GM12873 (cell line): Measurements from ENCODE around the gene FKBP15.
A peak's percentile ranks its signal among the peaks of the same experiment; 100 is the strongest.

Experiments used
- TF ChIP-seq, protein P1 (sequence below): IDR thresholded peaks from 2 replicates; pipeline ENCODE4 v1.5.1; 2012; ENCODE audit warnings: low read depth, mild to moderate bottlenecking, moderate library complexity, low read length, control low read depth; ENCODE audit not compliant: insufficient read depth; ENCODE audit errors: missing control alignments

Gene FKBP15

DNA sequence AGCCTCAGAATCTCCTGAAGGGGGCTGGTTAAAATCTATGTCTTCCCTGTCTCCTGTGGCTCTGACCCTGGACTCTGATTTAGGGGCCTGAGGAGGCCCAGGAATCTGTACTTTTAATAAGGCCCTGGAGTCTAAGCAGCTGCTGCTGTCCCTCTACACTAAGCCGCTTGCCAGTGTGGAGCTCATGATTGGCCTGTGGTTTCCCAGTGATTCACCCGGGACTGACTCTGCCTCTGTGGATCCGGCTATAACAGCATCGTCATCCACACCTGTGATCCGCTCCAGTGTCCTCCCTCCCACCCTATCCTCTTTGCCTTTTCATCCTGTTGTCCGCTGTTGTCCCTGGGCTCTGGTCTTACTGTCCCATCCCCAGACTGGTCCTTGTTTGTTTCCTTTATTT lies 66.6 kb downstream of the FKBP15 start:
- TF ChIP-seq, protein P1, sequence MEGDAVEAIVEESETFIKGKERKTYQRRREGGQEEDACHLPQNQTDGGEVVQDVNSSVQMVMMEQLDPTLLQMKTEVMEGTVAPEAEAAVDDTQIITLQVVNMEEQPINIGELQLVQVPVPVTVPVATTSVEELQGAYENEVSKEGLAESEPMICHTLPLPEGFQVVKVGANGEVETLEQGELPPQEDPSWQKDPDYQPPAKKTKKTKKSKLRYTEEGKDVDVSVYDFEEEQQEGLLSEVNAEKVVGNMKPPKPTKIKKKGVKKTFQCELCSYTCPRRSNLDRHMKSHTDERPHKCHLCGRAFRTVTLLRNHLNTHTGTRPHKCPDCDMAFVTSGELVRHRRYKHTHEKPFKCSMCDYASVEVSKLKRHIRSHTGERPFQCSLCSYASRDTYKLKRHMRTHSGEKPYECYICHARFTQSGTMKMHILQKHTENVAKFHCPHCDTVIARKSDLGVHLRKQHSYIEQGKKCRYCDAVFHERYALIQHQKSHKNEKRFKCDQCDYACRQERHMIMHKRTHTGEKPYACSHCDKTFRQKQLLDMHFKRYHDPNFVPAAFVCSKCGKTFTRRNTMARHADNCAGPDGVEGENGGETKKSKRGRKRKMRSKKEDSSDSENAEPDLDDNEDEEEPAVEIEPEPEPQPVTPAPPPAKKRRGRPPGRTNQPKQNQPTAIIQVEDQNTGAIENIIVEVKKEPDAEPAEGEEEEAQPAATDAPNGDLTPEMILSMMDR: no peak

DNA sequence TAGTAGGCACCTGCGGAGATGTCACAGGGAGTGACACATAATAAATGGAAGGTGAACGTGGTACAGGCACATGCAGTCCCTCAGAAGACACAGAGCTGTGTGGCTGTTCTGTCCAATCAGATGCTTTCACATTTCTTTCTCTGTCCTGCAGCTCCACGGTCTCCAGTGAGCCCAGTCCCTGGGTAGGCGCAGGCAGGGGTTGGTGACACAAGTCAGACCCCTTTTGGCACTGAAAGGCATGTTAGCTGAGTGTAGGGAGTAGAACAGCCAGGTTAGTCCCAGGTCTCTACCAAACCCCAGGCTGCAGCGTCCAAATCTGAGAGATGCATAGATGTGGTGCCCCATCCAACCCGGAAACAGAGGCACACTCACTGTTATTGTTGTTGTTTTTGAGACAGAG lies 67.5 kb downstream of the FKBP15 start:
- TF ChIP-seq, protein P1: no peak

DNA sequence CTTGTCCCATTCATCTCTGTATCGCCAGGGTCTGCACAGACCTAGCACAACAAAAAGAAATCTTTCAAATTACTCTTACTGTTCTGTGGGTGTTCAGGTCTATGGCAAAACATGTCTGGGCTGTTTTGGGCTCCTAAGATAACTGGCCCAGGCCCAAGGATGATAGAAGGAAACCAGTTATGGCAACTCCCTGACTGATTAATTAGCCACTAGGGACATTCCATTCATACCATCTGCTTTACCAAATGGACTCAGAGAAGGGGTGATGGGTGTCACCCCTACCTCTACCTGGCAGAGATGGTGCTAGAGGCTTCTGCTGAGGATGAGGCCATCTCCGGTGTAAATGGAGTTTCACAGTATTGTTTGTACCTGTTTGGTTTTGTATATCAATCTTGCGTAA lies 68.4 kb downstream of the FKBP15 start:
- TF ChIP-seq, protein P1: peak; percentile 8

DNA sequence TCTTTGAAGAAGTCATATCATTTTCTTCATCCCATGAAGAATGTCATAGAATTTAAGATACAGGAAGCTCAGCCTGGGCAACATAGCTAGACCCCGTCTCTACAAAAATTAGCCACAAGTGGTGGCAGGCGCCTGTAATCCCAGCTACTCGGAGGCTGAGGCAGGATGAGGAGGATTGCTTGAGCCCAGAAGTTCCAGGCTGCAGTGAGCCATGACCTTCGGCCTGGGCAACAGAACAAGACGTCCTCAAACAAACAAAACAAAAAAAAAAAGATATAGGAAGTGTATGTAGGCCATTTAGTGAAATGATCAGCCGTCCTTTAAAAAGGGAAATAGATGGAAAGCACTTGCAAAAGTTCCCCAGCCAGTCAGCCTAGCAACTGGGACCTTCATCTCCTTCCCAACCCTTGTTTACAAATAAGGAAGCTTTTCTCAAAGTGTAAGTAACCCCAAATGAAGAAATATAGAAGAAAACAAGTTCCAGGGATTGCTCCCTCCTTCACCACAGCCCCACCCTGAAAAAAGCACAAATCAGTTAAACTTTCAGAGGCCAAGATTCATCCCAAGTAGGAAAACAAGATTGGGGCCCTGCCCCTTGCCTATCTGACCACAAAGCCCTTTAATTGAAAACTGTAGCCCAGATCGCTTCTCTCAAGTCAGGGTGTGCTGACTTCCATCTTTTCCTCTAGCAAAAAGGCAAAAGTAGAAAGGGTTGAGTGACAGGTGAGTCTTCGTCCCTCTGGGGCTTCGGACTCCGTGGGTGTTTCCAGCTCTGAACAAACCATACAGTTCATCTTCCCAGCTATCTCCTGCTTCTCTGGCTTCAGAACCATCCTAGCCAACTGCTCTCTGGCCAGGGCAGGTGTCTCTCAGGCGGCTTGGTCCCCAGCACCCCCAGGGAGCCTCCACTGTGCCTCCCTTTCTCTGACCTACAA lies 69.1 kb downstream of the FKBP15 start:
- TF ChIP-seq, protein P1: no peak

DNA sequence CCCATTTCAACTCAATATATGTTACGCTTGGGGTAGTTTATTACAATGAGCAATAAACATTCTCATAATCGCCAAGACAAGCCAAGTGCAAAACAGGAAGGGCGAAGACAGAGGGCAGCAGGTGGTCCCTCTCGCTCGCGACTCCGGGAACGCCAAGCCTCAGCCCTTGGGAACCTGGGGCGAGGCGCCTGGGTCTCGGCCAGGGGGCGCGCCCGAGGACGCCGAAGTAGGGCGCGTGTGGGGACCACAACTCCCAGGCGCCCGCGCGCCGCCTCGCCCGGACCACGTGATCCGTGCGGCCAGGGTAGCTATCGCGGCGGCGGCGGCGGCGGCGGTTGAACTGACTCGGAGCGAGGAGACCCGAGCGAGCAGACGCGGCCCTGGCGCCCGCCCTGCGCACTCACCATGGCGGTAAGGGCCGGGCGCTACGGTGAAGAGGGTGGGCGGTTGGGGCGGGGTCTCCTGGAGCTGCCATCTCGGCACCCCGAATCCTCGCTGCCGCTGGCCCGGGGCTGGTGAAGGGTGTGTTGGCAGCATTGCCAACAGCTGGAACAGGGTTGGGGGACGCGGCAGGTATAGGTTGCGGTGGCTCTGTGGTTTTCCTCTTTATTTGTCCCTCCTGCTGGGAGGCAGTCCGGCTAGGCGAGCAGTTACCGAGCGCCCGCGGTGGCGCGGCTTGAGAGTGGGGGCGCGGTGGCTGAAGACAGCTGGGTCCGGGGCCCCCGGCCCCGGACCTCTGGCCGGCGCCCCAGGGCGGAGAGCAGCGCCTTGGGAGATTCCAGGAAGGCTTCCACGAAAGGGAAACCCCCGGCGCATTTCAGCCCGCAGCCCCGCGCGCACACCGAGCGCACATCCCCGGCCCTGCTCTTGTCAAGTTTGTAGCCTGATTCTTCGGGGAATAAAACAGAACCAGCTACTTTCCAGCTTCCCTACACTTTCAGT lies 70.1 kb downstream of the FKBP15 start, which contains the start of gene SLC31A2:
SLC31A2 (plus strand) TSS at position 338 of the 942 bp plus-strand sequence; CDS start at position 406, 68 bp downstream.
- TF ChIP-seq, protein P1: peak; percentile 36

DNA sequence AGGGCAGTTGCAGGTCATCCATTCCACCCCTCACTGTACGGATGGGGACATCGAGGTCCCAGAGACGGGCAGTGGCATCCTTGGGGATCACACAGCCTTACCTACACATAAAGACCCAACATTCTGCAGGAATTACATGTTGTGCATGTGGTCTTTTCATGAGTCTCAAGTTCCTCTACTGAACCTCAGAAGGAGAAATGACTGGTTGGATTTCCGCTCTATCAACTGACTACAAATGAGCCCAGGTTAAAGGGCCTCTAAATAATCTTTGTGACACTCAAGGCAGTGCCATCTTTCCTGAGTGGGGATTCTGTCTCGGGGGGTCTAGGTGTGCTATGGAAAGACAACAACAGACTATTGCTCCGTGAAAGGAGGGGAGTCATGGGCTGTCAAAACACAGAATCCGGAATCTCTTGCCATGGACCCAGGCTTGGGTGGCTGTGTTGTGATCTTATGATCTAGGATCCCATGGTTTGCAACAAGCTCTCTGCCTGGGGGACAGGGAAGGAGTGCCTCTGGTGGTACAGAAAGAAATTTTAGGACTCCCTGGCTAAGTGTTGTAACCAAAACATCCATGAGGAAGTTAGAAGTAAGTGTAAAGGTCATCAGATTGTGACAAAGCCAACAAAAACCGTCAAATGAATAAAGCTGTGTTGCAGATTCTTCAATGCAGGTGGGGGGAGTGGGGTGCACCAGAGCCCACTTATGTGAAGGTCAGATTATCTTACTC lies 72.1 kb downstream of the FKBP15 start:
- TF ChIP-seq, protein P1: no peak
